ENCODE measurements around the gene ZSCAN10.
"Not testable (repeated sequence)": the region's sequence is repeated elsewhere in the genome, so short reads cannot be mapped to it uniquely, and the experiment has no call there.

Gene ZSCAN10

DNA sequence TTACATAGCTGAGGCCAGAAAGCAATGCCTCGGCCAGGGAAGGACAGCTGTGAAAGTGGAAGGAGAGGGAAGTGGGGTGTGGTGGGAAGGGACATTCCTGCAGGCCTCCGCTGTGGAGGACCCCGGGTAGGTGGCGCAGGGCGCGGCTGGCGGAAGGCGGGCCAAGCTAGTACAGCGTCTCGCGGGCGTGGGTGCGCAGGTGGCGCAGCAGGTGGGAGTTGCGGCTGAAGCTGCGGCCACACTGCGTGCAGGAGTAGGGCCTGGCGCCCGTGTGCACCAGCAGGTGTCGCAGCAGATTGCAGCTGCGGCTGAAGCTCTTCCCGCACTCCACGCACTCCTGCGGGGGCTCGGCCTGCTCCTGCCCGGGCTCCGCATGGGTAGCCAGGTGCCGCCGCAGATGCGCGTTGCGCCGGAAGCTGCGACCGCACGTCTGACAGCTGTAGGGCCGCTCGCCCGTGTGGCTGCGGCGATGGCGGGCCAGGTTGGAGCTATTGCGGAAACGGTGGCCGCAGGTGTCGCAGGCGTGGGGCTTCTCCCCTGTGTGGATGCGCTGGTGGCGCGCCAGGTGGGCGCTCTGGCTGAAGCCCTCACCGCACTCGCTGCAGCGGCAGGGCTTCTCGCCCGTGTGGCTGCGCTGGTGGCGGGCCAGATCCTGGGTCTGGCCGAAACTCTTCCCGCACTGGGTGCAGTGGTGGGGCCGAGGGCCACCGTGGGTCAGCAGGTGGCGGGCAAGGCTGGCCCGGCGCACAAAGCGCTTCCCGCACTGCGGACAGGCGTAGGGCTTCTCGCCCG is 10.0 kb downstream of the ZSCAN10 start:
- Mint-ChIP-seq H3K4me1 (ENCODE audit: low read depth) (peaks cover 40% of the 10 kb centered on the region), H3K27ac (no peak overlapping the region), H3K9me3 (no peaks in the 10 kb centered on the region), H3K36me3 (ENCODE audit: low read depth) (peaks cover 10% of the 10 kb centered on the region), H3K27me3 (ENCODE audit: low read depth) (no peaks in the 10 kb centered on the region), H3K4me3 (no peak overlapping the region)
- no peak for DNase-seq (ENCODE audit: low spot score)

DNA sequence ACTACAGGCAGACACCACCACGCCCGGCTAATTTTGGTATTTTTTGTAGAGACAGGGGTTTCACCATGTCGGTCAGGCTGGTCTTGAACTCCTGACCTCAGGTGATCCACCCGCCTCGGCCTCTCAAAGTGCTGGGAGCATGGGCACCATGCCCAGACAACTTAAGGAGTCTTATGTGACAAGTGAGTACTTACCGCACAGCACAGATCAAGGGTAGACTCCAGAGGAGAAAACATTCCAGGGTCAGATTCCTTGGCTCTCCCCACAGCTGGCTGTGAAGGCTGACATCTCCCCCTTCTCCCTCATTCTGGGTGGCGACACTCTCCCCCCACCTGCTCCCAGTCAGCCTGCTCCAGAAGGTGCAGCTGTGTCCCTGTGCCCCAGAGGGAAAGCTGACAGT is 10.6 kb downstream of the ZSCAN10 start:
- H3K27me3 Mint-ChIP-seq (ENCODE audit: low read depth): no peaks in the 10 kb centered on the region
- H3K36me3 Mint-ChIP-seq (ENCODE audit: low read depth): peaks cover 15% of the 10 kb centered on the region
- no peak for DNase-seq (ENCODE audit: low spot score)
- H3K4me1 Mint-ChIP-seq (ENCODE audit: low read depth): peaks cover 42% of the 10 kb centered on the region
- no peaks in the 10 kb centered on the region for H3K9me3 Mint-ChIP-seq
- peak overlapping the region; percentile 86 for H3K27ac Mint-ChIP-seq
- H3K4me3 Mint-ChIP-seq: peak overlapping the region; percentile 53

DNA sequence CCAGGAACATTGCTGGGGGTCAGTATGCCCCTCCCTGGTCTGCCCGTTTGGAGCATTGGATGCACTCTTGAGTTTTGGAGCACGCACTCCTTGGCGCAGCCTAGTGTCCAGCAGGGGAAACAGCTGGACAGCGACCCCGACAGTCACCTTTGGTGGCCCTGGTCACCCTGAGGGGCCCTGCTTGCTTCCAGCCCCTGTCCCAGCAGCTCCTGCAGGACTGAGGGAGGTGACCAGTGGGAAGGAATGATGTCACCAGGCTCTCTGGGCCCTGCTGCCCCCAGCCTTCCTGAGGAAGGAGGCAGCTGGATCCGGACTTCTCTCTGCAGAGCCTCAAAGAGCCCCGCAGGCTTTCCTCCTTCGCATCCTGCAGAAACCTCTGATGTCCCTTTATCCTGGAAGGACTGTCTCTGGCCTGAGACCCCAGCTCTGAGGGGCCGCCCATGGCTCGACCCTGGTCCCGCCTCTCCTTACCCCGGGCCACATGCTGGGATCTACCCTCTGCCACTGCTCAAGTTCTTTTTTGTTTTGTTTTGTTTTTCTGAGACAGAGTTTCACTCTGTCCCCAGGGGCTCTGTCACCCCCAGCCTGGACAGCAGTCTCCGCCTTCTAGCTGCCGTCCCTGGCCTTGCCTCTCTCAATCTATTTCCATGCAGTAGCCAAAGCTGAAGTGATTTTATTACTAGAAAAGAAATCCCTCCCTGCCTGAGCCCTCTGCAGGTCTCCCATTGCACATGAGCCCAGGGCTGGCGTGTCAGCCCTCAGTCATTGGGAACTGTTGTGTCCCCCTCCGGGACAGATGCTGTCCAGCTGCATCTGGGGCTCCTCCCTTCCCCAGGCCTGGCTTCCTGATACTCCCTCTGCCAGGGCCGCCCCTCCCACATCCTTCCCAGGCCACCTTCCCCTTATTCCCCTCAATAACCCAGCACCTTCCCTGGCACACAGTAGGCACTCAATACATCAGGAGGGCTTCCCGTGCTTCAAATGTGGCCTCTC is 11.6 kb downstream of the ZSCAN10 start:
- H3K4me3 Mint-ChIP-seq: peak overlapping the region; percentile 73
- H3K9me3 Mint-ChIP-seq: no peaks in the 10 kb centered on the region
- DNase-seq (ENCODE audit: low spot score): no peak
- no peaks in the 10 kb centered on the region for H3K27me3 Mint-ChIP-seq (ENCODE audit: low read depth)
- H3K36me3 Mint-ChIP-seq (ENCODE audit: low read depth): peaks cover 19% of the 10 kb centered on the region
- H3K27ac Mint-ChIP-seq: peak overlapping the region; percentile 86
- peaks cover 43% of the 10 kb centered on the region for H3K4me1 Mint-ChIP-seq (ENCODE audit: low read depth)

DNA sequence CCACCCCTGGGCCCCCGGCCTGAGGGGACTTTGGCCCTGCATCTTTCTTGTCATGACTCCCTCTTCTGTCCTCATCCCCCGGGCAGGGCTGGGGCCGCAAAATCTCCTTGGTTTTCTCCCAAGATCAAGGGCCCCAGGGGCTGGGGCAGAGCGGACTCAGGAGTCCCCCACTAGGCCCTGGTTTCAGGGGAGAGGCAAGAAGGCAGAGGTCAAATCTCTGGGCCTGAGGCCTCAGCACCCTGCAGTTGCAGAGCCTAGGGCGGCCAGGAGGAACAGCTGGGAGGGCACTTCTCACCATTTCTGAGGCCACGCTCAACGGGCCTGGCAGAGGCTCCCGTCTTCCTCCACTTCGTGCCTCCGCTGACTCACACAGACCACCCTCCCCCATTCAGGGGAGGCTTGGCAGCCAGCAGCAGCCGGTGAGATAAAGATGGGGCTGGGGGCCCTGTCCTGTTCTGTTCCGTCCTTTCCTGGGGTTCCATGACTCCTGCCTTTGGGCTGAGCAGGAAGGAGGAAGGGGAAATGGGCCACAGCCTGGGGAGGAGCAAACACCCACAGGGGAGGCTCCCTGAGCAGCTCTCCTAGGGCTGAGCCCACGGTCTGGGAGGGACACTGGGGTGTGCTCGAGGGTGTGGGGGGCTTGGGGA is 12.4 kb downstream of the ZSCAN10 start:
- no peak for DNase-seq (ENCODE audit: low spot score)
- peak overlapping the region; percentile 73 for H3K4me3 Mint-ChIP-seq
- H3K27me3 Mint-ChIP-seq (ENCODE audit: low read depth): no peaks in the 10 kb centered on the region
- peak overlapping the region; percentile 86 for H3K27ac Mint-ChIP-seq
- H3K9me3 Mint-ChIP-seq: no peaks in the 10 kb centered on the region
- peaks cover 44% of the 10 kb centered on the region for H3K4me1 Mint-ChIP-seq (ENCODE audit: low read depth)
- peaks cover 23% of the 10 kb centered on the region for H3K36me3 Mint-ChIP-seq (ENCODE audit: low read depth)

DNA sequence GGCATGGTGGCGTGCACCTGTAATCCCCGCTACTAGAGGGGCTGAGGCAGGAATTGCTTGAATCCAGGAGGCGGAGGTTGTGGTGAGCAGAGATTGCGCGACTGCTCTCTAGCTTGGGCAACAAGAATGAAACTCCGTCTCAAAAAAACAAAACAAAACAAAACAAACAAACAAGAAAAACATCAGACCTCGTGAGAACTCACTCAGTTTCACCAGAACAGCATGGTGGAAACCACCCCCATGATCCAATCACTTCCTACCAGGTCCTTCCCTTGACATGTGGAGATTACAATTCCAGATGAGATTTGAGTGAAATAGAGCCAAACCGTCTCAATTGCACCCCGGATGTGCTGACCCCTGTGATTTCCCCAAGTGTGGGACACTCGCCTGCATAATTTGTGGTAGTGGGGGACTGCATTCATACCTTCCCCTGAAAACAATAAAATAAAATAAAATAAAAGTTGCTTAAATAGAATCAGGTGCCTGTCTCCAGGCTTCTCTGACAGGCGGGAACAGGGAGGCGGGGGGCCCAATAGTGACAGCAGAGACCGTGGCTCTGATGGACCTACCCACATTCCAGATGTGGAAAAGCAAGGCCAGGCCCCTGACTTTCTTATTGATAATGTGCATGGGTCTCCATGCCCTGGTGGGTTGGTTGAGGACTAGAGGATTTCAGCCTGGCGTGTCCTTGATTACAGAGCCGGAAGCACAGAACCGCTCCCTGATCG is 13.1 kb downstream of the ZSCAN10 start:
- no peak for DNase-seq (ENCODE audit: low spot score)
- Mint-ChIP-seq H3K27ac (peak overlapping the region; percentile 83), H3K36me3 (ENCODE audit: low read depth) (peaks cover 26% of the 10 kb centered on the region), H3K4me3 (peak overlapping the region; percentile 73), H3K27me3 (ENCODE audit: low read depth) (no peaks in the 10 kb centered on the region), H3K4me1 (ENCODE audit: low read depth) (peaks cover 39% of the 10 kb centered on the region), H3K9me3 (peaks cover under 1% of the 10 kb centered on the region)

DNA sequence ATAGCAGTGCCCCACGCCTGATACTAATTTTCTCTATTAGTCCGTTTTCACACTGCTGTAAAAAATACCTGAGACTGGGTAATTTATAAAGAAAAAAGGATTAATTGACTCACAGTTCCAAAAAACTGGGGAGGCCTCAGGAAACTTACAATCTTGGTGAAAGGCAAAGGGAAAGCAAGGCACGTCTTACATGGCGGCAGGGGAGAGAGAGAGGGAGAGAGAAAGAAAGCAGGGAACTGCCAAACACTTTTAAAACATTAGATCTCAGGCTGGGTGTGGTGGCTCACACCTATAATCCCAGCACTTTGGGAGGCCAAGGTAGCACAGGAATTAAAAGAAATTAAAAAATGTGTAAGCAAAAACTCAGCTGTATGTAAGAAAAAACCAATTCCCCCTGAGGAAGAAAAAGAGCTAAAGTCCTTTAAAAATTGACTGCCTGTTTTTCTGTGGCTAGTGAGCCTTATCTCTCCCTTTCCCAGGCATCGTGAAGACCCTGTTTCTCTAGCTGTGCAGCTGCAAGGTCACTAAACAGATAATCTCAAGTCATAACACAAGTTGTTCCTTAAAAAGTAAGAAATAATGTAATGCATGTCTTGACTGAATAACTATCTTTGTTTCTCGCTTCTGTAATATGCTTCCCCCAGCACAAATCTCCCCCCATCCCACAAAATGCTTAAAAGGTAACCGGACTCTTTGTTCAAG is 14.0 kb downstream of the ZSCAN10 start:
- peaks cover 31% of the 10 kb centered on the region for H3K36me3 Mint-ChIP-seq (ENCODE audit: low read depth)
- peaks cover 10% of the 10 kb centered on the region for H3K9me3 Mint-ChIP-seq
- H3K4me1 Mint-ChIP-seq (ENCODE audit: low read depth): peaks cover 41% of the 10 kb centered on the region
- peak overlapping the region; percentile 73 for H3K4me3 Mint-ChIP-seq
- peak overlapping the region; percentile 83 for H3K27ac Mint-ChIP-seq
- no peak for DNase-seq (ENCODE audit: low spot score)
- no peaks in the 10 kb centered on the region for H3K27me3 Mint-ChIP-seq (ENCODE audit: low read depth)

DNA sequence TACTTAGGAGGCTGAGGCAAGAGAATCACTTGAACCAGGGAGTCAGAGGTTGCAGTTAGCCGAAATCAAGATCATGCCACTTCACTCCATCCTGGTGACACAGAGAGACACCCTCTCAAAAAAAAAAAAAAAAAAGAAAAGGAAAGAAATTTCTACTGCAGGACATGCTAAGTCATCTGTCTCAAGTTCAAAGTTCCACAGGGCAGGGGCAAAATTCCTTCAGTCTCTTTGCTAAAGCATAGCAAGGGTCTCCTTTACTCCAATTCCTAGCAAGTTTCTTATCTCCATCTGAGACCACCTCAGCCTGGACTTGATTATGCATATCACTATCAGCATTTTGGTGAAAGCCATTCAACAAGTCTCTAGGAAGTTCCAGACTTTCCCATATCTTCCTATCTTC is 14.6 kb downstream of the ZSCAN10 start:
- Mint-ChIP-seq H3K27me3 (ENCODE audit: low read depth) (no peaks in the 10 kb centered on the region), H3K9me3 (peaks cover 16% of the 10 kb centered on the region), H3K4me3 (peak overlapping the region; percentile 73), H3K4me1 (ENCODE audit: low read depth) (peaks cover 46% of the 10 kb centered on the region), H3K36me3 (ENCODE audit: low read depth) (peaks cover 38% of the 10 kb centered on the region), H3K27ac (peak overlapping the region; percentile 12)
- no peak for DNase-seq (ENCODE audit: low spot score)

DNA sequence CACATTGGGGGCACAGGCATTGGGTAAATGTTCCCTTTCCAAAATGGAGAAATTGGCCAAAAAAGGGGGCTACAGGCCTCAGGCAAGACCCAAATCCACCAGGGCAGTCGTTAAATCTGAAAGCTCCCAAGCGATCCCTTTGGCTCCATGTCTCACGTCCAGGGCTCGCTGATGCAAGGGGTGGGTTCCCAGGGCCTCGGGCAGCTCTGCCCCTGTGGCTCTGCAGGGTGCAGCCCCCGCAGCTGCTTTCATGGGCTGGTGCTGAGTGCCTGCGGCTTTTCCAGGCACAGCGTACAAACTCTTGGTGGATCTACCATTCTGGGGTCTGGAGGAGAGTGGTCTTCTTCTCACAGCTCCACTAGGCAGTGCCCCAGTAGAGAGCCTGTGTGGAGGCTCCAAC is 15.7 kb downstream of the ZSCAN10 start:
- H3K27me3 Mint-ChIP-seq (ENCODE audit: low read depth); DNase-seq (ENCODE audit: low spot score); H3K4me3 Mint-ChIP-seq: not testable (repeated sequence)
- Mint-ChIP-seq H3K27ac (peak overlapping the region; percentile 52), H3K9me3 (peaks cover 19% of the 10 kb centered on the region), H3K36me3 (ENCODE audit: low read depth) (peaks cover 47% of the 10 kb centered on the region), H3K4me1 (ENCODE audit: low read depth) (peaks cover 54% of the 10 kb centered on the region)

DNA sequence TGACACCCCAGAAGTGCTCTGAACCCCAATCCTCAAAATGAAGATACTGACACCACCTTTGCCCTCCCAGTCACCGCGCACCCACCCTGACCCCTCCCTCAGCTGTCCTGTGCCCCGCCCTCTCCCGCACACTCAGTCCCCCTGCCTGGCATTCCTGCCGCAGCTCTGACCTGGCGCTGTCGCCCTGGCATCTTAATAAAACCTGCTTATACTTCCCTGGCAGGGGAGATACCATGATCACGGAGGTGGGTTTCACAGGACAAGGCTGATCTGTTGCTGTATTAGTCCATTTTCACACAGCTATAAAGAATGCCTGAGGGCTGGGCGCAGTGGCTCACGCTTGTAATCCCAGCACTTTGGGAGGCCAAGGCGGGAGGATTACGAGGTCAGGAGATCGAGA is 17.1 kb downstream of the ZSCAN10 start:
- H3K4me1 Mint-ChIP-seq (ENCODE audit: low read depth): peaks cover 57% of the 10 kb centered on the region
- H3K27me3 Mint-ChIP-seq (ENCODE audit: low read depth); H3K27ac Mint-ChIP-seq; H3K4me3 Mint-ChIP-seq; DNase-seq (ENCODE audit: low spot score): not testable (repeated sequence)
- peaks cover 60% of the 10 kb centered on the region for H3K36me3 Mint-ChIP-seq (ENCODE audit: low read depth)
- peaks cover 24% of the 10 kb centered on the region for H3K9me3 Mint-ChIP-seq

DNA sequence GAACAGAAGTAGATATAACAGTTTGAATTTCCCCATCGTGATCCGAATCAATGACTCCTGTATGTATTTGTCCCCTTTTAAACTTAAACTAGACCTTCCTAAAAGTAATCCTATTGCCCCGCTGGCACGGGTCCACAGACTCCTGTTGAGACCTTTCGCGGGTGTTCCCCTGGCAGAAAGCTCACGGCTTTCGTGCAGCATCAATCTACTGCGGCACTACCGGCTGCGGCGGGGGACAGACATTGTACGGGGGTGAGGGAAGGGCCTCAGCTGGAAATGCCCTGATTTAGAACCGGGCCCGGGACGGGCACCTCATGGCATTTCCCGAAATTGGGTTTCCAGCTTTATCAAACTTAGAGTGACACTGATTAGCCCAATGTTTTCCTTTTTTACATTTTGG is 19.1 kb downstream of the ZSCAN10 start:
- DNase-seq (ENCODE audit: low spot score): no peak
- Mint-ChIP-seq H3K27ac (peak overlapping the region; percentile 74), H3K27me3 (ENCODE audit: low read depth) (no peaks in the 10 kb centered on the region), H3K4me1 (ENCODE audit: low read depth) (peaks cover 65% of the 10 kb centered on the region), H3K4me3 (no peak overlapping the region), H3K9me3 (peaks cover 24% of the 10 kb centered on the region), H3K36me3 (ENCODE audit: low read depth) (peaks cover 66% of the 10 kb centered on the region)

DNA sequence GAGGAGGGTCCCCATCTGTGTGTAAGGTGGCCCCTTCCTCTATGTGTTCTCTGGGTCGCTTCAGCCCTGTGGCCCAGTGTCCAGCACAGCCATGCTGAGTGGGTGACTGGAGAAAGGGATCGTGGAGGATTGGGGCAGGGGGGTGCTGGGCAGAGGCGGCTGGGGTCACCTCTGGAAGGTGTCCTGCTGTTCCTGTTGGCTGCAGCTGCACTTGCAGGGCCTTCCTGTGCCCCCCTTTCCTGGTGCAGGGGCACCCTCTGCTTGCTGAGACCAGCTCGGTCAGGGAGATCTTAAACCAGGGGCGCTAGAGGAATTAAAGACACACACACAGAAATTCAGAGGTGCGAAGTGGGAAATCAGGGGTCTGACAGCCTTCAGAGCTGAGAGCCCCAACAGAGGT is 22.5 kb downstream of the ZSCAN10 start:
- Mint-ChIP-seq H3K4me3 (peak overlapping the region; percentile 80), H3K27ac (peak overlapping the region; percentile 98), H3K9me3 (peaks cover 24% of the 10 kb centered on the region), H3K36me3 (ENCODE audit: low read depth) (peaks cover 63% of the 10 kb centered on the region), H3K4me1 (ENCODE audit: low read depth) (peaks cover 73% of the 10 kb centered on the region), H3K27me3 (ENCODE audit: low read depth) (no peaks in the 10 kb centered on the region)
- no peak for DNase-seq (ENCODE audit: low spot score)

DNA sequence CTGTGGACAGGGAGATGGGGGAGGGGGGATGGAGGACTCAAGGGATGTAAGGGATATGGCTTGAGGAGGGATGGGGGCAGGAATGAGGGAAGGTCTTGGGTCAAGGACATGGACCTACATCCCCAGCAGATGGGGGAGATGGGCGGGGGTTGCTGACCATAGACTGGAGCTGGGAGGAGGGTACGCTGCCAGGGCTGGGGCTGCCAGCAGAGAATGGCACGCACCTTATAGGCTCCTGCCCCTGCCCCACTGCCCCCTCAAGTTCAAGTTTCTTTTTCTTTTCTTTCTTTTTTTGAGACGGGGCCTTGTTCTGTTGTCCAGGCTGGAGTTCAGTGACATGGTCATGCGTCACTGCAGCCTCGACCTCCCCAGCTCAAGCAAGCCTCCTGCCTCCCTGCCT is 23.1 kb downstream of the ZSCAN10 start:
- peaks cover 64% of the 10 kb centered on the region for H3K36me3 Mint-ChIP-seq (ENCODE audit: low read depth)
- peaks cover 22% of the 10 kb centered on the region for H3K9me3 Mint-ChIP-seq
- peak overlapping the region; percentile 80 for H3K4me3 Mint-ChIP-seq
- H3K27ac Mint-ChIP-seq: peak overlapping the region; percentile 98
- not testable (repeated sequence) for DNase-seq (ENCODE audit: low spot score); H3K27me3 Mint-ChIP-seq (ENCODE audit: low read depth)
- H3K4me1 Mint-ChIP-seq (ENCODE audit: low read depth): peaks cover 77% of the 10 kb centered on the region

DNA sequence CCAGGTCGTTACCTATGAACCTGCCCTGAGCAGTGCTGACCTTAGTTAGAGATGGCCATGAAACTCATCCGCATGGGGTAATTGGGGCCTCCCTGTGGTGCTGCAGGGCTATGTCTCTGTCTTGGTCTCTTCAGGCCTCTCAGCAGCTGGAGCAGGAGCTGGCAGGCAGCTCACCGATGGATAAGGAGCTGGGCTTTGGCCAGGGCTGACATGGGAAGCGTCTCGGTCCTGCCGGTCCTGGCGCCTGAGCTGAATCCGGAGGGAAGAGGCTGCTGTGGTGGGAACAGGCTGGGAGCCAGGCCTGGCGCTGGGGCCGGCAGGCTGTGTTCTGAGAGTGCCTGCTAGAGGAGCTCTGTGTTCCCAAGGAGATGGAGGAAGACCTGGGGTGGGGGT is 23.6 kb downstream of the ZSCAN10 start:
- peaks cover 18% of the 10 kb centered on the region for H3K9me3 Mint-ChIP-seq
- peaks cover 77% of the 10 kb centered on the region for H3K4me1 Mint-ChIP-seq (ENCODE audit: low read depth)
- H3K27me3 Mint-ChIP-seq (ENCODE audit: low read depth): no peaks in the 10 kb centered on the region
- peak overlapping the region; percentile 98 for H3K27ac Mint-ChIP-seq
- DNase-seq (ENCODE audit: low spot score): no peak
- H3K4me3 Mint-ChIP-seq: peak overlapping the region; percentile 80
- H3K36me3 Mint-ChIP-seq (ENCODE audit: low read depth): peaks cover 63% of the 10 kb centered on the region

Measured in T-helper 2 cell treated with Interferon-gamma antibody and Interleukin-4, amounts not matched to agents 5 μg/mL and 100 μg/mL, for 36 hours (primary cell).